ENCODE results near the gene CPNE6.

Gene CPNE6

GRCh38 chr14:24055971-24056799 is 15.2 kb upstream of the CPNE6 start:
- no peak for DNase-seq

DNA sequence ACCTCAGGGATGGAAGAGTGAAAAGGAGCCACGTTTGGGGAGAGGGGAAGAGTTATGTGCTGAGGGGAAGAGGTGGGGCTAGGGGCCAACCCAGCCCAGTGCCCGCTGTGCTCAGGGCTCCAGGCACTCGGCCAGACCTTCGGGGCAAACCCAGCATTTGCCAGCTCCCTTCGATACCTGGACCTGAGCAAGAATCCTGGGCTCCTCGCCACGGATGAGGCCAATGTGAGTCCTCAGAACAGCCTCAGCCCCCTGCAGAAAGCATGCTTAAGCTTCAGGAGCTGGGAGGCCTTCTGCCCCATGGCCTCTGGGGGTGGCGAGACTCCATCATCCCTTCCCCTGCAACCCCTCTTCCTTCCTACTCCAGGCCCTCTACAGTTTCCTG is 14.6 kb upstream of the CPNE6 start:
- no peak for DNase-seq

- DNase-seq = no peak
Observed at GRCh38 chr14:24057271-24057670, 14.1 kb upstream of the CPNE6 start.

DNA sequence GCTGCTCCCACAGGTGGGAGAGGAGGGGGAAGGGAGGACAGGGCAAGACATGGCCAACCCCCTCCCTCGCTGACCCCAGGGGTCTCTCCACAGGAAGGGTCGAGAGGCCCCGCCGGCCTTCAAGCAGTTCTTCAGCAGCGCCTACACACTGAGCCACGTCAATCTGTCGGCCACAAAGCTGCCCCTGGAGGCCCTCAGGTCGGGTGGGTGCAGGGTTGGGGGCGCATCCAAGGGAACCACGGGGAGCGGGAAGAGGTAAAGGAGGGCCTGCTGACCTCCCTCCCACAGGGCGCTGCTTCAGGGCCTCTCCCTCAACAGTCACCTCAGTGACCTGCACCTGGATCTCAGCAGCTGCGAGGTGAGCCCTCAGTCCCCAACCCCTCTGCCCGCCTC is 13.5 kb upstream of the CPNE6 start:
- no peak for DNase-seq

- DNase-seq = peak; percentile 81
Observed at GRCh38 chr14:24058260-24058950, 13.0 kb upstream of the CPNE6 start.

DNA sequence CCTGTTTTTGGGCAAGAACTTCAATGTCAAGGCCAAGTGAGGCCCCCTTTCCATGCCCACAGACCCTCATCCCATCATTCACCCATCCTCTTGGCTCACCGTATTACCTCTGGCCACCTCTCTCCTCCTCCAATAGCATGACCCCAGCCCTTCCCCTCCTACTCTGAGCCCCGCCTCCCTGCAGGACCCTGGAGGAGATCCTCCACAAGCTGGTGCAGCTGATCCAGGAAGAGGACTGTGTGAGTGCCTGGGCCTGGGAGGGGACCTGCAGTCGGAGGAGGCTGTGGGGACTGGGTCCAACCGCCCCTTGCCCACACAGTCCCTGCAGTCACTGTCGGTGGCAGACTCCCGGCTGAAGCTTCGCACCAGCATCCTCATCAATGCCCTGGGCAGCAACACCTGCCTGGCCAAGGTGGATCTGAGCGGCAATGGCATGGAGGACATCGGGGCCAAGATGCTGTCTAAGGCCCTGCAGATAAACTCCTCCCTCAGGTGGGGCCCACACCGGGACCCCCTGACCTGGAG is 12.3 kb upstream of the CPNE6 start:
- no peak for DNase-seq

DNA sequence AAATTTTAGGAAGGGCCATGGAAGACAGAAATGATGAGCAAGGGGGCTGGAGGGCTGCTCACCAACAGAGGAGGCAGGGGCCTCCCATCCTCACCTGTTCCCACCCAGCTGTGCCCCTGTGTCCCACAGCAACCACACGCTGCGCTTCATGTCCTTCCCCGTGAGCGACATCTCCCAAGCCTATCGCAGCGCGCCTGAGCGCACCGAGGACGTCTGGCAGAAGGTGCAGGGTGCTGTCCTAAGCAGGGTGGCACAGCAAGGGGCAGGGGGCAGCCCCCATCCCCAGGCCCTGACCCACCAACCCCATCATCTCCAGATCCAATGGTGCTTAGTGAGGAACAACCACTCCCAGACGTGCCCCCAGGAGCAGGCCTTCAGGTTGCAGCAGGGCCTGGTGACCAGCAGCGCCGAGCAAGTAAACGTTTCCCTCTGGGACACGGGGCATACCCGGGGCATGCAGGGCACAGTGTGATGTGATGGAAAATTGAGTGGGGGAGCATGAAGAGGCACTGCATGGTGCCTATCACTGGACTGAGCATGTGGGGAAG is 11.4 kb upstream of the CPNE6 start:
- no peak for DNase-seq

- no peak for DNase-seq
Observed at GRCh38 chr14:24060443-24060842, 10.9 kb upstream of the CPNE6 start.

- no peak for DNase-seq
Observed at GRCh38 chr14:24060984-24061913, 10.1 kb upstream of the CPNE6 start.

DNA sequence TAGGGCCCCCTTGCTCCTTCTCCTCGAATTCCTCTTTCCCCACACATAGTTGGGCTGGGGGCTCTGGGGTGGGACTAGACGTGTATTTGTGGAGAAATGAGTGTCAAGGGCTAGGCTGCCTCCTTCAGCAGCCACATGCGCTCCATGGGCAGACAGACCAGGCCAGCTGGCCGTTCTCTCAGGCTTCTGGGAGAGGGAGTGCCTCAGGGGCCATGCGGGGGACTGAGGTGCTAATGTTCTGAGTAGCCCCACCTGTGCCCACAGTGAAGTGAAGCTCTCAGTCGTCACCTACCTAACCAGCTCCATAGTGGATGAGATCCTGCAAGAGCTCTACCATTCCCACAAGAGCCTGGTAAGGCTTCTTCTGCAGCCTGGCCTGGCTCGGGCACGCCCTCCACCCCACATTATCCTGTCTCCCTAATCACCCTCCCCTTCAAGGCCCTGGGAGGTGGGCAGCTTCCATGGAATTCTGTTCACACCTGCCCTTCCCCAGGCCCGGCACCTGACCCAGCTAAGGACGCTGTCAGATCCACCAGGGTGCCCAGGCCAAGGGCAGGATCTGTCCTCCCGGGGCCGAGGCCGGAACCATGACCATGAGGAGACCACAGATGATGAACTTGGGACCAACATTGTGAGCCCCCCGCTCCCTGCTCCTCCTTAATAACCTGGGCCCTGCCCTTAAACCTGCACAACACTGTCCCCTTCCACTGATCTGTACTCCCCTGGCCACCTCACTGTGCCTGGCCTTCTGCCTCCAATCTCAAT is 9.0 kb upstream of the CPNE6 start:
- DNase-seq = no peak

DNA sequence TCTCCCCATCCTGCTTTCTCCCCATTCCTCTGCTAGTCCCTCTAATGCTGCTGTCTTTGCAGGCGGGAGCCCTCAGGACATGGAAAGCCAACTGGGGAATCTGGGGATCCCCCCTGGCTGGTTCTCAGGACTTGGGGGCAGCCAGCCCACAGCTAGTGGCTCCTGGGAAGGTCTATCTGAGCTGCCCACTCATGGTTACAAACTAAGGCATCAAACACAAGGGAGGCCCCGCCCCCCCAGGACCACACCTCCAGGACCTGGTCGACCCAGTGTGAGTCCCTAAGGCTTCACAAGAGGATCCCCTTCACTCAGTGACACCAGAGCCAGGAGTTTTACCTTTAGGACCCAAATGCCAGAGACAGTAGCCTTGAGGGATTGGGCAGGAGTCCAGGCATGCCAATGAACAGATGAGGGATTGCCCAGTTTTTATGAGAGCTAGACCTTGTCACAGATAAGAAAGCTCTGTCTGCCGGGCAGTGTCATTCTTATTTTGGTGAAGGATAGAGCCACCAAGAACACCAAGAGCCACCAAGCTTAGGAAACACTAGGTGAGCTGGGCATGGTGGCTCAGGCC is 8.0 kb upstream of the CPNE6 start:
- no peak for DNase-seq

- DNase-seq = no peak
Observed at GRCh38 chr14:24064091-24064795, 7.1 kb upstream of the CPNE6 start.

DNA sequence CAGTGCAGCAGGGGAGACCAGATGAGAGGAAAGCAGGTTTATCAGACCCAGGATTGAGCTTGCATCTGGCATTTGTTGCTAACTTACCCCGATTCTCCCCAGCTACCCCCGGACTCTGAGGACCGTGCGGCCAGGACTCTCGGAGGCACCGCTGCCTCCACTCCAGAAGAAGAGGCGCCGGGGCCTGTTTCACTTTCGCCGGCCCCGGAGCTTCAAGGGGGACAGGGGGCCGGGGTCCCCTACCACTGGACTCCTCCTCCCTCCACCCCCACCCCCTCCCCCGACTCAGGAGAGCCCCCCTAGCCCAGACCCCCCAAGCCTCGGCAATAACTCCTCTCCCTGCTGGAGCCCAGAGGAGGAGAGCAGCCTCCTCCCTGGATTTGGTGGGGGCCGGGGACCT is 6.5 kb upstream of the CPNE6 start:
- no peak for DNase-seq

DNA sequence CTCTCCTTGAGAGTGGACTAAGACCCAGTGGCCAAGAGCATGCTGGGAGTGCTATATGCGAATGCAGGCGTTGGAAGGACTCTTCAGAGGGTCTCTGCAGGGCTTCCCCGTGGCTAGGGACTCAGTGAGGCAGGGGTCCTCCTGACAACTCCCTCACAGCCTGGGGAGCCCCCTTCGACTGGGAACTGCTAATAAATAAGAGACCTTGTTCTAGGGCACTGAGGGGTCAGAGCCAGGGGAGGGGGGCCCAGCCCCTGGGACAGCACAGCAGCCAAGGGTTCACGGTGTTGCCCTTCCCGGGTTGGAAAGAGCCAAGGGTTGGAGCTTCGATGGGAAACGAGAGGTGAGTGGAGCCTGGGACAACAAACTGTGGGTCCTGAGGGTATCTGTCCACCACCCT is 6.0 kb upstream of the CPNE6 start:
- no peak for DNase-seq

DNA sequence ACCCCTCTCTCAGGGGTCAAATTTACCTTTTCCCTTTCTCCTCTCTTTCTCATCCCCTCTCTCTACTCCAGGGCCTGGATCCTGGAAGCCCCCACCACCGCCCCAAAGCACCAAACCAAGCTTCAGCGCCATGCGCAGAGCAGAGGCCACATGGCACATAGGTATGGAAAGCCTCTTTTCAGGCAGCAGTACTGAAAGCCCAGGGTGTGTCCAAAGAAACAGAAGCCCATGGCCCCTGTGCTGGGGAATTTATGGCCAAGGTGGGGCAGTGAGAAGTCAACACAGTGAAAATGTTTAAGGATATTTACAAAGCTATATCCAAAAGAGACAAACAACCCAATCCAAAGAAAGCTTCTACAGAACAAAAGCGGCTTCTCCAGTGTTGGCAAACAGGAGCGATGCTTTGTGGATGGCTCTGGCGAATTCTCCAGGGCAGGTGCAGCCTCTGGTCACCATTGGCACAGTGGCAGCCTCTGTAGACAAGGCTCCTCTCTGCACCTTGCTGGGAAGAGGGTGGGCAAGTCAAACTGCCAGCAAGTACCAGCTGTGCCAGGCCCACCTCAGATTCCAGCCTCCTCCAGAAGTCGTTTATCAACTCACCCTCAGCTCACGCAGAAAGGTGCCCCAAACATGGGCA is 4.7 kb upstream of the CPNE6 start:
- DNase-seq = no peak

DNA sequence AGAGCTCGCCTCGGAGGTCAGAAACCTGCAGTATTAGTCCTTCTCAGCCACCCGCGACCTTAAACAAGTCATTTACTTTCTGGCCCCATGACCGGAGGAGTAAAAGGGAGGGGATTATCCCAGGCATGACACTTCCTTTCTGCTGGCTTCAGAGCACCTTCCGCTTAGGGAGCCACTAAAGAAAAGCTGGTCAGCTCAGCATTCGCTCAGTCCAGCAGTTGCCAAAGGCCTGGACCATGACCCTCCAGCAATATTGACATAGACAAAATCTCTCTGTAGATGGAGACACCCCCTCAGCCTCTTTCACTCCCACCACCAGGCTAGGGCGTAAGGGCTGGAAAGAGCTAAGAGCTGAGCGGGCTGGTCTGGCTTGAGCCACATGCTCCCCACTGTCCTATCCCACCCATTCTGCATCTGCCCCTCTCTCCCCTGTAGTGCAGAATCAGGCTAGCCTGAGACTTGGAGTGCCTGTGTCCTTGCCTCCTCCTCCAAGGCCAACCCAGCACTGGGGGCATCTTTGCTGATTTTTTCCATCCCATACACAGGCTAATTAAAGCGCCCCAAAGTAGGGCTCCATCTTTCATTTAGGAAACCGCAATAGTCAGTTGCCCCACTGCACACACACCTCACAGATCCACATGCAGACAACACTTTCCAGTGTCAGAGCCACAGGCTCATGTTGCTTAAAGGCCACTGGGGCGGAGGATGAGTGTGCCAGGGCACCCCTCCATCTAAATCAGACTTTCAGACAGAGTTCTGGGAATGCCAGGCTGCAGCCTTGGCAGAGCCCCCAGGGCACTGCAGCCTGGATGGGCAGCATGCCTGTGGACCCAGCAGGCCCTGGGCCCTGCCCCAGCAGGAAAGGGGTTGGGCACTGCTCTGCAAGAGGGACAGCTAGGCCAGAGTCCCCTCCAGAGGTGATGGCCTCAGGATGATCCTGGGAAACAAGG is 4.0 kb upstream of the CPNE6 start:
- DNase-seq = no peak

DNA sequence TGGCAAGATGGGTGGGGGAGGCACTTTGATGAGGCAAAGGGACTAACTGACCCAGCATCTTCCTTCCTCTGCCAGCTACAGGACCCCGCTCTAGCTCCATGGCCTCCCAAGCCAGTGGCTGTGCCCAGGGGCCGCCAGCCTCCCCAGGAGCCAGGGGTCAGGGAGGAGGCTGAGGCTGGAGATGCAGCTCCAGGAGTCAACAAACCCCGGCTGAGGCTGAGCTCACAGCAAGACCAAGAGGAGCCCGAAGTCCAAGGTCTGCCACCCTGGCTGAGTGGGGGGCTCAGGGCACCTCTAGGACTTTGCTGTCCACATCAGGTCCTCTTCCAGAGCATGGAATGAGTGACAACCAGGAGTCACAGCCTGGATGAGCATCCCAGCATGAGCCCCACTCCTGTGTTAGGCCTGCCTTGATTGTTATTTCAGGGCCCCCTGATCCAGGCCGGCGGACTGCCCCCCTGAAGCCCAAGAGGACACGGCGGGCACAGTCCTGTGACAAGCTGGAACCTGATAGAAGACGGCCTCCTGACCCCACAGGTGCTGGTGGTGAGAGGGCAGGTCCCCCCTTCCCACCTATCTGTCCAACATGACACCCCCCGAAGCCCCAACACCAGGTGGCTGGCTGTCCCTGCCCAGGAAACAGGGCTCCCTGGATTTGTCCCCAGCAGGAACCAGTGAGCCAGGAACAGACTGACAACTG is 2.5 kb upstream of the CPNE6 start:
- DNase-seq = no peak

DNA sequence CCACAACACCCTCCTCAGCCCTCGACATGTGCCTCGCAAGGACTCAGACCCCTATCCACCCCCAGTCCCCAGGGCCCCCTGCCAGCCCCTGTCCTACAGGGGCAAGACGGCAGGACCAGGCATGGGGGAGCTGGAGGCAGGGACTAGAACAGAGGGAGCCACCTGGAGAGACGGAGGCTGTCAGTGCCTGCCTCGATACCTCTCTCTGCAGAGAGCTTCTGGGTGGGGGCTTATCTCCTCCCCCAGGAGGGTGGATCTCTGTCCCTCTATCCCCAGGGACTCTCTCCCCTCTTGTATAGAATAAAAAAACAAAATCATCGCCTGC is 2.0 kb upstream of the CPNE6 start:
- DNase-seq = no peak
